Activated CD8-positive, alpha-beta memory T cell treated with anti-CD3 and anti-CD28 coated beads, Interleukin-2, amount 10 ng/mL, durations not matched to agents 7 days and 5 days (primary cell): ENCODE data around the gene FAH. TPM values are rescaled to one million over a fixed set of nuclear protein-coding genes. Genes with fewer than 3 reads are reported as not detected.
A peak's percentile ranks its signal among the peaks of the same experiment; 100 is the strongest.

ENCODE experiments used
- ATAC-seq: fragments of 150-1000 bp; cut with Tn5 transposase; one replicate; pipeline ENCODE4 v1.10.0; 2021; ENCODE audit warnings: moderate library complexity
- CTCF ChIA-PET: fragments of 350-600 bp; sonication (Branson Sonifier 250); formaldehyde crosslinking; loops from one replicate; lab custom pipeline; 2021; ENCODE audit warnings: antibody characterized with exemption; lab: Charles Lee
- DNase-seq: peaks from one replicate; pipeline ENCODE4 v3.0.0-alpha.2; 2020
- H3K27ac Mint-ChIP-seq: one replicate; pipeline ENCODE4 v1.8.0; 2021; ENCODE audit warnings: mild to moderate bottlenecking, mixed read lengths
- H3K27me3 Mint-ChIP-seq: one replicate; pipeline ENCODE4 v1.8.0; 2021; ENCODE audit warnings: mixed read lengths
- H3K36me3 Mint-ChIP-seq: one replicate; pipeline ENCODE4 v1.8.0; 2021; ENCODE audit warnings: mild to moderate bottlenecking, mixed read lengths
- H3K4me1 Mint-ChIP-seq: one replicate; pipeline ENCODE4 v1.8.0; 2021; ENCODE audit warnings: mixed read lengths
- H3K4me3 Mint-ChIP-seq: one replicate; pipeline ENCODE4 v1.8.0; 2021; ENCODE audit warnings: mild to moderate bottlenecking, moderate library complexity, mixed read lengths
- H3K9me3 Mint-ChIP-seq: one replicate; pipeline ENCODE4 v1.8.0; 2022; ENCODE audit warnings: low read depth, mixed read lengths
- total RNA-seq, 2 experiments: library from RNA; stranded (reverse); gene quantifications; one replicate each; pipeline ENCODE4 v1.2.3, GENCODE V29; 2021

The FAH gene
- total RNA-seq, result 10 to 100 TPM; 69.0 to 71.6 TPM

DNA sequence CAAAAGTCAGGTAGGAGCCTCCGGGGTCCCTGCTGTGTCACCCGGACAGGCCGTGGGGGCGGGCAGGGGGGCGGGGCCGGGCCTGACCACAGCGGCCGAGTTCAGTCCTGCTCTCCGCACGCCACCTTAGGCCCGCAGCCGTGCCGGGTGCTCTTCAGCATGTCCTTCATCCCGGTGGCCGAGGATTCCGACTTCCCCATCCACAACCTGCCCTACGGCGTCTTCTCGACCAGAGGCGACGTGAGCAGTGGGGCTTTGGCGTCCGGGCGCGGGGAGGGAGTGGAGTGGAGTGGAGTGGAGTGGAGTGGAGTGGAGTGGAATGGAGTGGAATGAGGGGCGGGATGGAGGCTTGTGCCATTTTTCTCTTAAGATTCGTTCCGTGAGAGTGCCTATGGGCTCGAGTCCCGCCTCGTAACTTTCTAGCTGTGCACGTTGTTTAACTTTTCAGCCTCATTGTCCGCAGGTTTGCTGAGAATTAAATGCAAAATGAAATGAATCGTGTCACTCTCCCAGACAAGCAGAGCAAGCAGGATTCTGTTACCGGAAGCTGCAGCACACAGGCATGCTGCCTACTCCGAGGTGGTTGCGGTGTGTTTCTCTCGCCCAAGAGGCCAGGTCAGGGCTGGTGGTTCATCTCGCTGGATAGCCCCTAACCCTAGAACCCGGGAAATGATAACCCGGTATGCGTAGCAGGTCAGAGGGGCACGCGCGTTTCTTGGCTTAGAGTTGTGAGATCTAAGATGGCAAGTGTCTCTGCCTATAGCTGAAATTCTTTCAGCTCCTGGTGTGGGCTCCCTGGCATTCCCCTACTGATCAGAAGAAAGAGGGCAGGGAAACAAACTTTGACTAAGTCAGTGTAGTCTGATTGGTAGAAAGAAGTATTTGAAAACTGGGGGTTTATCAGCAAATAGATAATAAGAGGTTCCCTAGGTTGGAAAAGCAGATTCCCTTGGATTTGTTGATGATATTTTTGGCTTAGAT is at the start of gene FAH:
FAH (plus strand) TSS at position 104 of the 981 bp plus-strand sequence; CDS start at position 160, 56 bp downstream.
- H3K36me3 Mint-ChIP-seq, result peaks cover 11% of the 10 kb centered on the region
- H3K4me3 Mint-ChIP-seq, result peak within 1 kb of the TSS; percentile 87
- H3K27ac Mint-ChIP-seq, result peak within 1 kb of the TSS; percentile 93
- peaks cover 3% of the 10 kb centered on the region for H3K27me3 Mint-ChIP-seq
- peaks cover 35% of the 10 kb centered on the region for H3K4me1 Mint-ChIP-seq
- DNase-seq (peak; percentile 76), ATAC-seq (peak; percentile 82)
- CTCF ChIA-PET, result interaction anchor here (1.0 kb wide), 2 partner anchors 21 to 22 kb away, joined by 3 read pairs; no protein-coding TSS in a partner anchor
- no peaks in the 10 kb centered on the region for H3K9me3 Mint-ChIP-seq

GRCh38 chr15:80105193-80105592 is 47.6 kb upstream of the FAH start:
- Mint-ChIP-seq H3K9me3 (no peaks in the 10 kb centered on the region), H3K36me3 (peaks cover 11% of the 10 kb centered on the region), H3K4me1 (peaks cover 15% of the 10 kb centered on the region), H3K4me3 (no peak overlapping the region), H3K27me3 (no peaks in the 10 kb centered on the region), H3K27ac (no peak overlapping the region)
- no peak for DNase-seq
- no peak for ATAC-seq
- CTCF ChIA-PET, result no interaction called here

GRCh38 chr15:80105595-80105994 is 47.2 kb upstream of the FAH start:
- Mint-ChIP-seq H3K27ac (no peak overlapping the region), H3K27me3 (no peaks in the 10 kb centered on the region), H3K9me3 (no peaks in the 10 kb centered on the region), H3K4me1 (peaks cover 15% of the 10 kb centered on the region), H3K36me3 (peaks cover 11% of the 10 kb centered on the region), H3K4me3 (no peak overlapping the region)
- no peak for ATAC-seq
- CTCF ChIA-PET, result no interaction called here
- DNase-seq, result no peak

- H3K4me3 Mint-ChIP-seq, result no peak overlapping the region
- CTCF ChIA-PET, result no interaction called here
- H3K36me3 Mint-ChIP-seq, result peaks cover 11% of the 10 kb centered on the region
- DNase-seq (no peak), ATAC-seq (no peak)
- no peaks in the 10 kb centered on the region for H3K9me3 Mint-ChIP-seq
- H3K27me3 Mint-ChIP-seq, result no peaks in the 10 kb centered on the region
- H3K27ac Mint-ChIP-seq, result no peak overlapping the region
- H3K4me1 Mint-ChIP-seq, result peaks cover 15% of the 10 kb centered on the region
Measured at GRCh38 chr15:80106051-80106450, 46.7 kb upstream of the FAH start.

GRCh38 chr15:80107204-80107603 is 45.6 kb upstream of the FAH start:
- ATAC-seq (no peak), DNase-seq (no peak)
- Mint-ChIP-seq H3K36me3 (peaks cover 9% of the 10 kb centered on the region), H3K9me3 (no peaks in the 10 kb centered on the region), H3K4me1 (peaks cover 15% of the 10 kb centered on the region), H3K27ac (no peak overlapping the region), H3K27me3 (no peaks in the 10 kb centered on the region), H3K4me3 (no peak overlapping the region)
- CTCF ChIA-PET, result no interaction called here

- DNase-seq, result no peak
- no peaks in the 10 kb centered on the region for H3K9me3 Mint-ChIP-seq
- H3K27me3 Mint-ChIP-seq, result no peaks in the 10 kb centered on the region
- H3K4me3 Mint-ChIP-seq, result no peak overlapping the region
- peaks cover 15% of the 10 kb centered on the region for H3K4me1 Mint-ChIP-seq
- CTCF ChIA-PET, result no interaction called here
- no peak overlapping the region for H3K27ac Mint-ChIP-seq
- ATAC-seq, result no peak
- H3K36me3 Mint-ChIP-seq, result peaks cover 9% of the 10 kb centered on the region
Measured at GRCh38 chr15:80107774-80108173, 45.0 kb upstream of the FAH start.

DNA sequence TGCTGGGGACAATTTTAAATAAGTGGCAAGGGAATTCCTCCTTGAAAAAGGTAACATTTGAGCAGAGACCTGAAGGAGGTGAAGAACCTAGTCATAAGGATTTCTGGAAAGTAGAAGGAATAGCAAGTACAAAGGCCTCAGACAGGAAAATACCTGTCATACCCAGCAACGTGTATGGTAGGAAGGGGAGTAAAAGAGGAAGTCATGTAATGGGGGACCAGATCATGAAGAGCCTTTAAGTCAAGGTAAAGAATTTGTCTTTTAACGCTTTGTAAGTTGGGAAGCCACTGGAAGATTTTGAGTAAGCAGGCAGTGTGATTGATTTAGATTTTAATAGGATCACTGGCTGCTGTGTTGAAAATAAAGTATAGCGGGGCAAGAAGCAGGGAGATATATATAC is 43.4 kb upstream of the FAH start:
- H3K27ac Mint-ChIP-seq, result no peak overlapping the region
- peaks cover 15% of the 10 kb centered on the region for H3K4me1 Mint-ChIP-seq
- CTCF ChIA-PET, result no interaction called here
- ATAC-seq (no peak), DNase-seq (no peak)
- no peaks in the 10 kb centered on the region for H3K9me3 Mint-ChIP-seq
- H3K27me3 Mint-ChIP-seq, result no peaks in the 10 kb centered on the region
- H3K36me3 Mint-ChIP-seq, result peaks cover 7% of the 10 kb centered on the region
- no peak overlapping the region for H3K4me3 Mint-ChIP-seq

GRCh38 chr15:80110920-80111319 is 41.9 kb upstream of the FAH start:
- H3K4me3 Mint-ChIP-seq, result no peak overlapping the region
- H3K36me3 Mint-ChIP-seq, result peaks cover 5% of the 10 kb centered on the region
- H3K27me3 Mint-ChIP-seq, result no peaks in the 10 kb centered on the region
- peaks cover 6% of the 10 kb centered on the region for H3K4me1 Mint-ChIP-seq
- DNase-seq (no peak), ATAC-seq (no peak)
- H3K9me3 Mint-ChIP-seq, result no peaks in the 10 kb centered on the region
- no peak overlapping the region for H3K27ac Mint-ChIP-seq
- CTCF ChIA-PET, result no interaction called here

- no peak overlapping the region for H3K4me3 Mint-ChIP-seq
- H3K27ac Mint-ChIP-seq, result no peak overlapping the region
- H3K27me3 Mint-ChIP-seq, result no peaks in the 10 kb centered on the region
- H3K4me1 Mint-ChIP-seq, result peaks cover 4% of the 10 kb centered on the region
- peaks cover 1% of the 10 kb centered on the region for H3K36me3 Mint-ChIP-seq
- CTCF ChIA-PET, result no interaction called here
- no peaks in the 10 kb centered on the region for H3K9me3 Mint-ChIP-seq
- DNase-seq (no peak), ATAC-seq (no peak)
Measured at GRCh38 chr15:80114114-80114513, 38.7 kb upstream of the FAH start.

DNA sequence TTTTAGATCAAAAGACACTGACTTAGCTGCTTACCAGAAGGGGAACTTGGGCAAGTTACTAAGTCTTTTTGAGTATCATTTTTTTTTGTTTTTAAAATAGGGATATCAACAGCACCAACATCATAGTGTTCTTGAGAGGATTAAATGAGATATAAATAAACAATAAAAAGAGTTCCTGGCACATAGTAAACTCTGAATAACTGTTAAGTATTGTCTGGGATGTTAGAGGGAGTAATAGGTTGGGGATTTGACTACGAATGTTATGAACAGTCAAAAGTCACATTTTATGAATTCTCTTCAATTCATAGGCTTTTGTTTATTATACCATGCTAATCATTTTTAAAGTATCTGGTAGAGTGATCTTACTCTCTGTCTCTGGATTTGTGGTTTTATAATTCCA is 37.8 kb upstream of the FAH start:
- H3K27ac Mint-ChIP-seq, result no peak overlapping the region

DNA sequence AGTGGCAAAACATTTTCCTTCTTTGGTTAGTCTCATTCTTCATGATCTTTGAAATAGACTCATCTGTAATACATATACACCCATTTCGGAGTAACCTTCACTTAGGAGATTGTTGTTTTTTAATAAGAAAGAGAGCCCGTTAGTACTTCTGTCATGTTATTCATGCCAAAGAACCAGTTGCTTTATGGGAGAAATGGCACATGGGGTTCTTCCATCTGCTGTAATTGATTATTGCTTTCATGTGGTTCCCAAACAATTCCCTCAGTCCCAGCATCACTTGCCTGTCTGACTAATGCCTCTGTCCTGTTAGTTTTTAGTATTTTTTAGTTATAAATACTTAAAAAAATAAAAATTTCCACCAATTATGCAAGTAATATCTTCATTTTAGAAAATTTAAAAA is 33.8 kb upstream of the FAH start:
- CTCF ChIA-PET, result no interaction called here
- Mint-ChIP-seq H3K27me3 (no peaks in the 10 kb centered on the region), H3K9me3 (no peaks in the 10 kb centered on the region), H3K4me1 (no peaks in the 10 kb centered on the region), H3K4me3 (no peak overlapping the region), H3K36me3 (peaks cover 15% of the 10 kb centered on the region), H3K27ac (no peak overlapping the region)
- ATAC-seq, result no peak
- DNase-seq, result no peak

More for the DNA sequence above, 37.8 kb upstream of the FAH start:
- ATAC-seq, result no peak
- Mint-ChIP-seq H3K4me3 (no peak overlapping the region), H3K27me3 (no peaks in the 10 kb centered on the region), H3K9me3 (no peaks in the 10 kb centered on the region), H3K36me3 (no peaks in the 10 kb centered on the region), H3K4me1 (no peaks in the 10 kb centered on the region)
- CTCF ChIA-PET, result no interaction called here
- DNase-seq, result no peak

GRCh38 chr15:80120636-80121035 is 32.2 kb upstream of the FAH start:
- Mint-ChIP-seq H3K27me3 (no peaks in the 10 kb centered on the region), H3K36me3 (peaks cover 19% of the 10 kb centered on the region), H3K27ac (no peak overlapping the region), H3K9me3 (no peaks in the 10 kb centered on the region), H3K4me1 (peaks cover under 1% of the 10 kb centered on the region), H3K4me3 (no peak overlapping the region)
- CTCF ChIA-PET, result no interaction called here
- ATAC-seq, result no peak
- no peak for DNase-seq

- ATAC-seq (no peak), DNase-seq (no peak)
- CTCF ChIA-PET, result no interaction called here
- H3K4me1 Mint-ChIP-seq, result peaks cover 9% of the 10 kb centered on the region
- H3K4me3 Mint-ChIP-seq, result no peak overlapping the region
- no peak overlapping the region for H3K27ac Mint-ChIP-seq
- peaks cover 29% of the 10 kb centered on the region for H3K36me3 Mint-ChIP-seq
- H3K9me3 Mint-ChIP-seq, result no peaks in the 10 kb centered on the region
- H3K27me3 Mint-ChIP-seq, result no peaks in the 10 kb centered on the region
Measured at GRCh38 chr15:80121546-80121945, 31.3 kb upstream of the FAH start.

- Mint-ChIP-seq H3K4me3 (no peak overlapping the region), H3K27ac (no peak overlapping the region), H3K27me3 (no peaks in the 10 kb centered on the region), H3K36me3 (peaks cover 29% of the 10 kb centered on the region), H3K4me1 (peaks cover 11% of the 10 kb centered on the region), H3K9me3 (no peaks in the 10 kb centered on the region)
- DNase-seq (no peak), ATAC-seq (no peak)
- CTCF ChIA-PET, result interaction anchor here (0.6 kb wide), 1 partner anchor 959 kb away, joined by 3 read pairs; no protein-coding TSS in a partner anchor
Measured at GRCh38 chr15:80123034-80123433, 29.8 kb upstream of the FAH start.
